ENCODE results near the gene CA12.

CA12 gene

DNA sequence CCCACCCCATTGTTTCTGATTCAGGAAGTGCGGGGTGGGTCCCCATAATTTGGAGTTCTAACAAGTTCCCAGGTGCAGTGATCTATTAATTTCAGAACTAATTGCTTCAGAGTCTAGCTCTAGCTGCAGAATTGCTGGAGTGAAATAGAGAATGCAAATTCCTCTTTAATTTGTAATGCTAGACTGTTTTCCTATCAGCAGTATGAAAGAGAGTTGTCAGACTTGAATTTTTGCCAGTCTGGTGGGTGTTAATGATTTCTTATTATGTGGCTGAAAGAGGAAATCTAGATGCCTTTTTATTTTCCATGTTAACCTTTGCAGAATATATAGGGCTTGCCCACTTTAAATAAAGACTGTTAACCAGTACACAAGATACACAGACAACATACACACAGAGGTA lies 80.6 kb downstream of the CA12 start:
- Histone ChIP-seq H3K4me3 (ENCODE audit: low read depth, low read length) (no peak overlapping the region), H3K27ac (no peak overlapping the region), H3K27me3 (replicated peaks) (no peaks in the 10 kb centered on the region), H3K36me3 (replicated peaks) (peaks cover 10% of the 10 kb centered on the region)
- TF ChIP-seq, protein P1, sequence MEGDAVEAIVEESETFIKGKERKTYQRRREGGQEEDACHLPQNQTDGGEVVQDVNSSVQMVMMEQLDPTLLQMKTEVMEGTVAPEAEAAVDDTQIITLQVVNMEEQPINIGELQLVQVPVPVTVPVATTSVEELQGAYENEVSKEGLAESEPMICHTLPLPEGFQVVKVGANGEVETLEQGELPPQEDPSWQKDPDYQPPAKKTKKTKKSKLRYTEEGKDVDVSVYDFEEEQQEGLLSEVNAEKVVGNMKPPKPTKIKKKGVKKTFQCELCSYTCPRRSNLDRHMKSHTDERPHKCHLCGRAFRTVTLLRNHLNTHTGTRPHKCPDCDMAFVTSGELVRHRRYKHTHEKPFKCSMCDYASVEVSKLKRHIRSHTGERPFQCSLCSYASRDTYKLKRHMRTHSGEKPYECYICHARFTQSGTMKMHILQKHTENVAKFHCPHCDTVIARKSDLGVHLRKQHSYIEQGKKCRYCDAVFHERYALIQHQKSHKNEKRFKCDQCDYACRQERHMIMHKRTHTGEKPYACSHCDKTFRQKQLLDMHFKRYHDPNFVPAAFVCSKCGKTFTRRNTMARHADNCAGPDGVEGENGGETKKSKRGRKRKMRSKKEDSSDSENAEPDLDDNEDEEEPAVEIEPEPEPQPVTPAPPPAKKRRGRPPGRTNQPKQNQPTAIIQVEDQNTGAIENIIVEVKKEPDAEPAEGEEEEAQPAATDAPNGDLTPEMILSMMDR (IDR thresholded peaks at IDR 0.05; ENCODE audit: low read depth, low read length, missing control alignments): no peak
- no peak for DNase-seq
- in situ Hi-C loops (cut with HindIII; ENCODE audit: low pct_ligation_motif_present, low sequenced_read_pairs): no loop called here

DNA sequence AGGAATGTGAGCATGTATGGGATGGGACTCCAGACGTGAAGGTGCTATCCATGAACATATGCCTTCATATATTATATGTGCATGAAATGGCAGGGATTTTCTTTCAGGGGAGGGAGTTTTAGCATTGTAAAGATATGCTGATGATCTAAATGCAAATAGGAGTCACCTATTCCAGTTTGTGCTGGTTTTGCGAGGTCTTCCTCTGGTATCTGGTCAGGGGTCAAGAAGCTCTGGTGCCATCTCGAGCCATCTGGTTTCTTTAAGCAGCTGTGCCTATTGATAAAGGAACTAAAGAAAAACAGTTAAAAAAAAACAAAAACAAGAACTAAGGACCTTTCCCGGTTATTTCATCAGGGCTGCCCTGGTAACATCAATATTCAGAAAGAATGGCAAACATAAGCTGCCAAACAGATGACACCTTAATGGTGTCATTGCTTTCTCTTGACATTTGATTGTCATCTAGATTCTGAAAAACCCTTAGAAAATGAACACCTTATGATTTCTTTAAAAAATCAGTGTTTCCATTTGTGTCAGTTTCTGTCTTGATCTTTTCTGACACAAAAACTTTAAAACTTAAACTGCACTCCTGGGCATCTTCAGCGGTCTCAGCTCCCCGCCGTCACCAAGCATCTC lies 81.6 kb downstream of the CA12 start:
- H3K27me3 ChIP-seq (replicated peaks): no peaks in the 10 kb centered on the region
- no peak overlapping the region for H3K4me3 ChIP-seq (ENCODE audit: low read depth, low read length)
- H3K36me3 ChIP-seq (replicated peaks): peaks cover 5% of the 10 kb centered on the region
- no peak for DNase-seq
- H3K27ac ChIP-seq: no peak overlapping the region
- in situ Hi-C loops (cut with HindIII; ENCODE audit: low pct_ligation_motif_present, low sequenced_read_pairs): no loop called here
- TF ChIP-seq, protein P1 (IDR thresholded peaks at IDR 0.05; ENCODE audit: low read depth, low read length, missing control alignments): no peak

DNA sequence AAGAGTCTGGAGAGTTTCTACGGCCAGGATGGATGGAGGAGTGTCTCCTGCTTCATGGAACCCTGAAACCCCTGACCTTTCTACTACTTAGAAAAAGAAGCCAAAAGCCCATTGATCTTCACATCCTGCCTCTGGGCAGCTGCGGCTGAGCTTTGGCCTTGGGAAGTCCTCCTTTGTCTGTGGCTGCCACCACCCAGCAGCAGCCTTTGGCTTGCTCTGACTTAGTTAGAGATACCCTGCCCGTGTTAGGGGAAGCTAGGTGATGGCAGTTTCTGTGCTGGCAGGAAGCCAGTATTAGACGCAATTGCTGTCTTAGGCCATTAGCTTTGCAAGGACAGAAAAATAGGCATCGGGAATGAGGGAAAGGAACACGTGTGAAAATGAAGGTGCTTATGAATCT lies 85.5 kb downstream of the CA12 start:
- Histone ChIP-seq H3K27ac (no peak overlapping the region), H3K27me3 (replicated peaks) (no peaks in the 10 kb centered on the region), H3K4me3 (ENCODE audit: low read depth, low read length) (no peak overlapping the region), H3K36me3 (replicated peaks) (no peaks in the 10 kb centered on the region)
- TF ChIP-seq, protein P1 (IDR thresholded peaks at IDR 0.05; ENCODE audit: low read depth, low read length, missing control alignments): no peak
- no peak for DNase-seq
- in situ Hi-C loops (cut with HindIII; ENCODE audit: low pct_ligation_motif_present, low sequenced_read_pairs): no loop called here

DNA sequence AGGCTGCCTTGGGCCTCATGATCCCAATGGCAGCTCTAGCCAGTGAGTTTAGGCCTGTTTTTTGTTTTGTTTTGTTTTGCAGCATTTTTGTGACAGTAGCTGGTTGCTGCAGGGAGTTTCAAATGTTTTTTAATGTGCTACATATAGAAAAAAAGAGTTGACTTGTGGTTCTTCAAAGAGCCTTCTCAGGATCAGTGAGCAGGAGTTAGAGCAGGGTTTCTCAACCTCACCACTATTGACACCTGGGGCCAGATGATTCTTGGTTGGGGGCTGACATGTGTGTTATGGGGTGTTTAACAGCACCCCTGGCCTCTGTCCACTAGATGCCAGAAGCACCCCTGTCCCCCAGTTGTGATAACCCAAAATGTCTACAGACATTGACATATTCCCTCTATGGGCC lies 86.3 kb downstream of the CA12 start:
- no peak for DNase-seq
- in situ Hi-C loops (cut with HindIII; ENCODE audit: low pct_ligation_motif_present, low sequenced_read_pairs): no loop called here
- no peaks in the 10 kb centered on the region for H3K36me3 ChIP-seq (replicated peaks)
- no peaks in the 10 kb centered on the region for H3K27me3 ChIP-seq (replicated peaks)
- H3K27ac ChIP-seq: no peak overlapping the region
- H3K4me3 ChIP-seq (ENCODE audit: low read depth, low read length): no peak overlapping the region
- TF ChIP-seq, protein P1 (IDR thresholded peaks at IDR 0.05; ENCODE audit: low read depth, low read length, missing control alignments): no peak

DNA sequence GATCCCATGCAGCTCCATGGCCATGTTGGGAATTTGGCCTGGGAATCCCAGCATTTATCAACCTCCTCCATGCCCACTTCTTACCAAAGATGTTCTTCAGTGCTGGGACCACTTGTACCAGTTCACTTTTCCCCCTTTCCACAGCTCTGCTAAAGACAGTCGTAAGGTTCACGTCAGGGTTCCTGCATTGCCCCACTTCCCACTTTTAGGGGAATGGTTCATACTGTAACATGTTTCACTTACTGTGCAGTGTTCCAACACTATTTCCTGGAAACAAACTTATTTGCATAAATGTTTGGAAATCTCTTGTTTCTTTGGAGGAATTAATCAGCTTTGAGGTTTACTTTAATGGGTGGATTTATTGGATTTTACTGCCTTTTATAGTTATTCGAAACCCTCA lies 87.3 kb downstream of the CA12 start:
- in situ Hi-C loops (cut with HindIII; ENCODE audit: low pct_ligation_motif_present, low sequenced_read_pairs): no loop called here
- H3K27ac ChIP-seq: no peak overlapping the region

More for the DNA sequence above, 87.3 kb downstream of the CA12 start:
- H3K4me3 ChIP-seq (ENCODE audit: low read depth, low read length): no peak overlapping the region
- H3K27me3 ChIP-seq (replicated peaks): no peaks in the 10 kb centered on the region
- no peaks in the 10 kb centered on the region for H3K36me3 ChIP-seq (replicated peaks)
- no peak for DNase-seq
- TF ChIP-seq, protein P1 (IDR thresholded peaks at IDR 0.05; ENCODE audit: low read depth, low read length, missing control alignments): no peak

All from brain microvascular endothelial cell (primary cell).